ENCODE data around the gene MBLAC1. TPM values are rescaled to one million over a fixed set of nuclear protein-coding genes. Genes with fewer than 3 reads are reported as not detected.

Gene MBLAC1, protein sequence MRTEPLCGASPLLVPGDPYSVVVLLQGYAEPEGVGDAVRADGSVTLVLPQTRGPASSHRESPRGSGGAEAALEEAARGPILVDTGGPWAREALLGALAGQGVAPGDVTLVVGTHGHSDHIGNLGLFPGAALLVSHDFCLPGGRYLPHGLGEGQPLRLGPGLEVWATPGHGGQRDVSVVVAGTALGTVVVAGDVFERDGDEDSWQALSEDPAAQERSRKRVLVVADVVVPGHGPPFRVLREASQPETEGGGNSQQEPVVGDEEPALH
- 2.3 to 3.1 TPM (median 2.7 TPM) in 5 replicates for total RNA-seq (2022; extraction: Qiagen RNA extraction; ENCODE audit: low read depth)

DNA sequence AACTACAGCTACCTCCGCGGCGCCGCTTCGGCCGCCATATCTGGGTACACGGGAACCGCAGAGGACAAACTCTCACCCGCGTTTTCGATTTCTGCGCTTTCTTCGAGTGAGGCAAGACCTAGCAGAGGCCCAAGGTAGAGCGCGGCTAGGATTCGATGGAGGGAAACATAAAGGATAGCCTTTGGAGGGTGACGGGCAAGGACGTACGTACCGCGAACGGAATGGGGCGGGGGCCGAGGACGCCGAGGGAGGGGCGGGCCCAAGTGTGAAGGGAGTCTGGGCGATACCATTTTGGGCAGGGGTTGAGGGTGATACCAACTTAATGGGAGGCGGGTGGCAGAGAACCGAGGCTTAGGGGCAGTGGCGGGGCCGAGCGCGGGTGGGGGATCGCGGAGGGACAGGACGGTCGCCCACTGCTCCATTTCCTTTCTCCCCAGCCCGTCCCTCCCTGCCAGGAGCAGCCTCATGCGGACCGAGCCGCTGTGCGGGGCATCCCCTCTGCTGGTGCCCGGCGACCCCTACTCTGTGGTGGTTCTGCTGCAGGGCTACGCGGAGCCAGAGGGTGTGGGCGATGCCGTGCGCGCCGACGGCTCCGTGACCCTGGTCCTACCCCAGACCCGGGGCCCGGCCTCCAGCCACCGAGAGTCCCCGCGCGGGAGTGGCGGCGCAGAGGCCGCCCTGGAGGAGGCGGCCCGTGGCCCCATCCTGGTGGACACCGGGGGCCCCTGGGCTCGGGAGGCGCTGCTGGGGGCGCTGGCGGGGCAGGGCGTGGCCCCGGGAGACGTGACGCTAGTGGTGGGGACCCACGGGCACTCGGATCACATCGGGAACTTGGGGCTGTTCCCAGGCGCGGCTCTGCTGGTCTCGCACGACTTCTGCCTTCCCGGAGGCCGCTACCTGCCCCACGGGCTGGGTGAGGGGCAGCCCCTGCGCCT is at the start of gene MBLAC1:
TSS of gene MBLAC1 (plus strand) at position 37 of the 935 bp plus-strand sequence. CDS start at position 466, 429 bp downstream.

DNA sequence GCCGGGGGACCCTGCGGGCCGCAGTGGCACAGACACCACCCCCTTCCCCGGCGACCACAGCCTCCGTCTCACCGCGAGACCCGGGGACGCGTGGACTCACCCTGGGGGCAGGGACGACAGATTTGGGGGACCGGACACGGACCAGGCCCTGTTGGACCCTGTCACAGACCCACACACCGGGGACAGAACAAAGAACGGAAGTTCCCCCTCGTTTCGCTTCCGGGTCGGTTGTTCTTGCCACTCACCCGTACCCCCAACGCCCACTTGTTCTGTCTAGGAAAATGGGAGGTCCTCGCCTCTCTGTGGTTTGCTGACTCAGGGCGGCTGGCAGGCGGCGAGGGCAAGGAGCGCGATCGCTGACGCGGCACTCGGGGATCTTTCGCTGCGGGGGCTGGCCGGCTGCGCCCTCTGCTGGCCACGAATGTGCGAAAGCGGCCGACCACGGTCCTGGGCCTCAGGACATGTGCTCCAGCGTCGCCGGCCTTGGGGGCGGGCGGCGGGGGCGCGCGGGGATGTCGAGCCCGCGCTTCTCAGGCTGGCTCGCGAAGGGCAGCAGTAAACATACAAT is 45.1 kb upstream of the MBLAC1 start, which contains the start of gene ZNF3:
TSS of gene ZNF3 (minus strand) at position 189 of the 568 bp plus-strand sequence. CDS start 4,366 bp downstream, outside the sequence.

DNA sequence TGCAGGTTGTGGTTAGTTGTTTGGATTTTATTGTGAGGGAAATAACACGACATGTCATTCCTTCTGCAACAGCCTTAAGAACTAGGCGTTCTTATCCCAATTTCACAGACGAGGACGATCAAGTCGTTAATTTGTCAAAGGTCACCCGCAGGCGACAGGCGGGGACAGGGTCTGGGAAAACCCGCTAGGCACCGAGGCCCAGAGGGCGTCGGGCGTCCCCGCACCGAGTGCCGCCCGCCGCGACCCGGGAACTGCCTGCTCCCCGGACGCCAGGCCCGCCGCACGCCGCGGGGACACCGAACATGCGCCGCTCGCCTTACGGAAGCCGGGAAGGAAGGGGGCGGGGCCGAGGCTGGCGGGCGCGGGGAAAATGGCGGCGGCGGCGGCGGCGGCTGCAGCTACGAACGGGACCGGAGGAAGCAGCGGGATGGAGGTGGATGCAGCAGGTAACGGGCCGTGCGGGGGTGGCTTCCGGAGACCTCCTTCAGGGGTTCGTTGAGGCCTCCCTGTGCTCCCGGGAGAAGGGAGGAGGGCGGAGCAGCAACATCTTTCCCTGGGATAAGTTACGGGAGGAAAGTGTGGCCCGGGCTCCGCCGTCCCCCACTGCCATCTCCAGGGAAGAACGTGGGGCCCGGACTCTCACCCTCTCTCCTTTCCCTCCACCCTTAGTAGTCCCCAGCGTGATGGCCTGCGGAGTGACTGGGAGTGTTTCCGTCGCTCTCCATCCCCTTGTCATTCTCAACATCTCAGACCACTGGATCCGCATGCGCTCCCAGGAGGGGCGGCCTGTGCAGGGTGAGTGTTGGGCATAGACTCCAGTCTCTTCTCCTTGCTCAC is 37.9 kb upstream of the MBLAC1 start, which contains the start of gene COPS6:
TSS of gene COPS6 (plus strand) at position 349 of the 837 bp plus-strand sequence. CDS start at position 371, 22 bp downstream.

DNA sequence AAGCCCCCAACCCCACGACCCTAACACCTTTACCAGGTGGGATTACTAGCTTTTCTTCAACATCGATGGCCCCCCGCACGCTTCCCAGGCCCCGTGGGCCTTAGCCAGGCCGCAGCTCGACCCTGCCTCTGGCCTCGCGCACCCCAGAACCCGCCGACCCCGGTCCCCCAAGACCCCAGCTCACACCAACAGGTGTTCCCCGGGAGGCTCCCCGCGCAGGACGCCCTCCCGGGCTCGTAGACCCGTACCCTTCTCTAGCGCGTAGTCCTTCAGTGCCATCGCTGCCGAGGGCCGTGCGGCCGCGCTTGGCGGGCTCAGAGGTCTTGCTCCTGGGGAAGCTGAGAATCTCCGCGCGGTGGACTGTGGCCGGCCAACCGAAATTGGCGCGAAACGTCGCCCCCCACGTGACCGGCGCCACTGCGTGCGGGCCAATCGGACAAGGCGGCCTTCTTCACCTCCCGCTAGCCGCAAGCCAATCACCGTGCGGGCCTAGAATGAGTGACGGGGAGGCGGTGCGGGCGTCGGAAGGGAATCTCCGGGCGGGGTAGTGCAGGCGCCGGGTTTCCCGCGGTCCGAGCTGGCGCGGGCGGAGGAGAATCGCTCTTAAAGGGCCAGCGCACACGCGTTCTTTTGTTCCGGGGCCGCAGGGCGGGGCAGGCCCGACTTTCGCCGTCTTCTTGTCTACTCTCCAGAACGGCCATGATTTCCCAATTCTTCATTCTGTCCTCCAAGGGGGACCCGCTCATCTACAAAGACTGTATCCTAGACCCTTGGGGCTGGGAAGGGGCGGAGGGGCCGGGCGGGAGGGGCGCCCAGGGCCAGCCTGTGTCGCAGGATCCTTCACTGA is 25.5 kb upstream of the MBLAC1 start, which contains the start of the genes AP4M1 and MCM7:
TSS of gene AP4M1 (plus strand) at position 628 of the 847 bp plus-strand sequence. CDS start at position 700, 72 bp downstream.
TSS of gene MCM7 (minus strand) at position 382 of the 847 bp plus-strand sequence. CDS start at position 279, 103 bp downstream.

DNA sequence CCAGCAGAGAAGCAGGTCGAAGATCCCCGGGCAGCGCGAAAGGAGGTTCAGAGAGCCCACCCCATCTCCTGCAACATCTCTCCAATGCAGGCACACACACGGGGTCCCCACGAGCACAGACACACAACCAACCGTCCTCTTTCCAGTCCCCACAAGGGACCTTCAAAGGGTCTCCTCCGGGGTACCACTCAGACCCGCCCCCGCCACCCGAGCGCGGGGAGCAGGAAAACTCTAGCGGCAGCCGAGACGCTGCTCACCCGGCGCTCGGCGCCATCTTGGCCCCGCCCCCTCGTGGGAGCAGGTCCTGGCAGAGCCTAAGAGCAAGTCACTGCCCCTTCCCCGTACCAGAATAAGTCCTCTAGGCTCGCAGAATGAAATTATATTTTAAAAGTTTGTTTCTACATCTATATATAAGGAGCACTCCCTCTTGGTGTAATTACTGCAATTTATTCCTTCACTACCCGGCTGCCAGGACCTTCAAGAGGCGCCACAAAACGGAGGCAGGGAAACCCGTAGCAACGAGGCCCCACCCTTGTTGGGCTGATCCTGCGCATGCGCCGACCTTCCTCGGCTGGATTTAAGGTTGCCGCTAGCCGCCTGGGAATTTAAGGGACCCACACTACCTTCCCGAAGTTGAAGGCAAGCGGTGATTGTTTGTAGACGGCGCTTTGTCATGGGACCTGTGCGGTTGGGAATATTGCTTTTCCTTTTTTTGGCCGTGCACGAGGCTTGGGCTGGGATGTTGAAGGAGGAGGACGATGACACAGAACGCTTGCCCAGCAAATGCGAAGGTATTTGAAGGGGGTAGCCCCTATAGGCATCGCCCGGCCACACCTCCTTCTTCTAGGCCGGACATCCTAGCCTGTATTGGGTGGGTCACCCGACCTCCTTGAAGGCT is 7.4 kb upstream of the MBLAC1 start, which contains the start of the genes CNPY4 and TAF6:
TSS of gene CNPY4 (plus strand) at position 563 of the 898 bp plus-strand sequence. CDS start at position 674, 111 bp downstream.
TSS of gene TAF6 (minus strand) at position 287 of the 898 bp plus-strand sequence. CDS start 5,149 bp downstream, outside the sequence.

DNA sequence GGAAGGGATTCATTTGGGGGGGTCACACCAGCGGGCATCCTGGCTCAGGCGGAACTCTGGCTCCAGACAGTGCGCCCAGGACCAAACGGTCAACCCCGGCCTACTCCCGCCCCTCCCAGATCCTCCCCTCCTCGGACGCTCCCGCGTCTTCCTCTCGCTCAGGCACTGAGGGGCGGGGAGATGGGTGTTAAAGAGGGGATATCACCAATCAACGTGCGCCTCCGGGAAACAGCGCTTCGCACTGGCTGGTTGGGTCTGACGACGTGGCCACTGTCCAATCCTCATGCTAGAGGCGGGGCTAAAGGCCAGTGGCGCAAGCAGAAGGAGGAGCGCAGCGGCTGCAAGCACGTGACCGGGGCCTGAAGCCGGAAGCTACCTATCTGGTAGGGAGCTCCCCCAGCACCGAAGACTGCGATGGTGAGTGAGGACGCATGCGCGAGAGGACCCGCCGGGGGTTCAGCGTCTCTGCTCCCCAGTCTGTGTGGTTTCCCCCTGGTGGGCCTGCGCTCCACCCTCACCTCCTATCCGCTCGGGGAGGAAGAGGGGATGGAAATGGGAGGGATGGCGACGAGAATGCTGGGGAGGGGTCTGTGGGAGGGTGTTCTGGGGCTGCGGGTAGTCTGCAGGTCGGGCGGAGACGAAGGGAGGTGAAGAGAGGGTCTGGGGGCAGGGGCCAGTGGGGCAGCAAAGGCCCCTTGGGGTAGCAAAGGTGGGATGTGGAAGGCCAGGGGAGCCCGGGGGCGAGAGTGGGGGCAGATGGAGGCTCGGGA is 22.0 kb downstream of the MBLAC1 start, which contains the start of gene LAMTOR4:
TSS of gene LAMTOR4 (plus strand) at position 360 of the 770 bp plus-strand sequence. CDS start at position 415, 55 bp downstream.

DNA sequence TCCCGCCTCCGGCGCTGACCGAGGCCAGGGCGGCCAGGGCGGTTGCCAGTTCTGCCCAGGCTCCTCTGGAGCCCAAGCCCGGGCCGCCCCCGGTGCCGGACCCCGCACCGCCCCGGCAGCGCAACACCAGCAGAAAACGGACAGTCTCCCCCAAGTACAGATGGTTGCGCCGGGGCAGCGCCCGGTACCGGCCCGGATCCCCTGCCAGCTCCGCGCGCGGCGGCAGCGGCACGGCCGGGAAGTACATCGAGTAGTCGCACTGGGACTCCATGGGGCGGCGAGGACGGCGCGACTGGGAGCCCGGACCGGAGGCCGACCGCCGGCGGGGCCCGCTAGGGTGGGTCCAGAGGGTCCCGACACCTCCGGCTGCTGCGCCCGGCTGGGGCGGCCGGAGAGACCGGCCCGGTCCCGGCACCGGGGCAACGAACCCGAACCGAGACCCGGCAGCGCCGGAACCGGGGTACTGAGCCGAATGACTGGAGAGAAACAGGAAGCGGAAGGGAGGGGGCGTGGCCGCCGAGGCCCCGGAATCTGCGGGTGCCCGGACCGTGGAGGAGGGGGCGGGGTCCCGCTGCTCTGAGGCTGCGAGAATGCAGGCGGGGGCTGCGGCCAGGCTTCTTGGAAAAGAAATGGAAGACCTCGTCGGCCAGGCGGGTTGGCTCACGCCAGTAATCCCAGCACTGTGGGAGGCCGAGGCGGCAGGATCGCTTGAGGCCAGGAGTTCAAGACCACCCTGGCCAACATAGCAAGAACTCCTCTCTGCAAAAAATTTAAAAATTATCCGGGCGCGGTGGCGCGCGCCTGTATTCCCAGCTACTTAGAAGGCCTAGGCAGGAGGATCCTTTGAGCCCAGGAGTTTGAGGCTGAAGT is 31.7 kb downstream of the MBLAC1 start, which contains the start of gene TRAPPC14:
TSS of gene TRAPPC14 (minus strand) at position 495 of the 870 bp plus-strand sequence. CDS start at position 271, 224 bp downstream.

DNA sequence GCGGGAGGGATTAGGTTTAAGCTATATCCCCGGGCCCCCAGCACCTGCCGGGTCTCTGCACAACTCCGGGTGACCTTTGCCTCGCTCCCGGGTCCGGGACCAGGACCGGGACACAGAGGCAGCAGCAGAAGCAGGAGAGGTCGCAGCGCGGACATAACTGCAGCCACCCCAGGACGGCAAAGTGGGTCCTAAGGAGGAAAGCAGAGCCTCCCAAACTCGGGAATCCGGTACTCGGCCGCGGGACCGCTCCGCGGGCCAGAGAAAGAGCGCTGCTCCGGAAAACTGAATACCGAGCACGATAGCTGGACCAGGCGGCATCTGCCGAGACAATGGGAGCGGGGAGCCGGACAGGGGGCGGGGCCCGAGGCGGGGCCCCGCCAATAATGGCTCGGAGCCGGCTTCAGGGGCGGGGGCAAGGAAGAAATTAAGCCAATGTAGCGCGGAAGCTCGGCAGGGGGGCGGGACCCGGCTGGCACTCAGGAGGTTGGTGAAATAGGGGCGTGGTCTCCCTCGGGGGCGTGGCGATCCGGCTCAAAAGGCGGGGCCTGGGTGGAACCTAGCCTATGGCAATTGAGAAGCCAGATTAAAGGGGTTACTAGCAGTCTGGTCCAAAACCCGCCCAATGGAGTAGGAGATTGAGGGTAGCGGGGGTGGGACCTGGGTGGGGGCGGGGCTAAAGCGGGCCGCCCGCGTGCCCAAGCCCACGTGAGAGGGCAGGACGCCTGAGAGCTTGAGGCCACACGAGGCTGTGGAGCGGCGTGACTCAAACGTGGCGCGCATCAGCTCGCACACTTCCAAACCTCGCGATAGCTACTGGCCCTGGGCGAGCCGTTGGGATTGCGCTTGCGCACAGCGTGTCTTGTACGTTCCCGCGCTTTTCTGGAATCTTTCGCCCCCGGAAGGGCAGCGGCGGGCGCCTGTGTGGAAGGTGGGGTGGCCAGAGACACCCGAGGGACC is 50.6 kb downstream of the MBLAC1 start, which contains the start of the genes GPC2 and STAG3:
TSS of gene GPC2 (minus strand) at position 337 of the 957 bp plus-strand sequence. CDS start at position 155, 182 bp downstream.
TSS of gene STAG3 (plus strand) at position 874 of the 957 bp plus-strand sequence. CDS start 2,639 bp downstream, outside the sequence.

Other genes with a start within 250 kb of the MBLAC1 start
- not detected in 5 replicates for gene OR2AE1, start 249.9 kb upstream of the MBLAC1 start, total RNA-seq (2022; extraction: Qiagen RNA extraction; ENCODE audit: low read depth)
- gene TRIM4, start 207.4 kb upstream of the MBLAC1 start, total RNA-seq (2022; extraction: Qiagen RNA extraction; ENCODE audit: low read depth) = 25.4 to 29.5 TPM (median 27.3 TPM) in 5 replicates
- gene GJC3, start 197.3 kb upstream of the MBLAC1 start, total RNA-seq (2022; extraction: Qiagen RNA extraction; ENCODE audit: low read depth) = 0.09 to 0.18 TPM (median 0.13 TPM) in 4 of 5 replicates, not detected in the other
- 0.23 TPM in 1 of 5 replicates, not detected in the others for gene AZGP1, start 150.9 kb upstream of the MBLAC1 start, total RNA-seq (2022; extraction: Qiagen RNA extraction; ENCODE audit: low read depth)
- 8.0 to 12.2 TPM (median 10.6 TPM) in 5 replicates for gene ZKSCAN1, start 111.4 kb upstream of the MBLAC1 start, total RNA-seq (2022; extraction: Qiagen RNA extraction; ENCODE audit: low read depth)
- 9.5 to 11.9 TPM (median 9.9 TPM) in 5 replicates for gene ZSCAN21, start 77.2 kb upstream of the MBLAC1 start, total RNA-seq (2022; extraction: Qiagen RNA extraction; ENCODE audit: low read depth)
- gene ZNF3, start 45.2 kb upstream of the MBLAC1 start, total RNA-seq (2022; extraction: Qiagen RNA extraction; ENCODE audit: low read depth) = 19.1 to 27.5 TPM (median 22.3 TPM) in 5 replicates
- 169 to 186 TPM (median 179 TPM) in 5 replicates for gene COPS6, start 38.0 kb upstream of the MBLAC1 start, total RNA-seq (2022; extraction: Qiagen RNA extraction; ENCODE audit: low read depth)
- gene MCM7, start 25.6 kb upstream of the MBLAC1 start, total RNA-seq (2022; extraction: Qiagen RNA extraction; ENCODE audit: low read depth) = 236 to 264 TPM (median 254 TPM) in 5 replicates
- gene AP4M1, start 25.3 kb upstream of the MBLAC1 start, total RNA-seq (2022; extraction: Qiagen RNA extraction; ENCODE audit: low read depth) = 13.8 to 17.6 TPM (median 15.3 TPM) in 5 replicates
- gene TAF6, start 7.6 kb upstream of the MBLAC1 start, total RNA-seq (2022; extraction: Qiagen RNA extraction; ENCODE audit: low read depth) = 54.0 to 75.4 TPM (median 65.5 TPM) in 5 replicates
- gene CNPY4, start 7.3 kb upstream of the MBLAC1 start, total RNA-seq (2022; extraction: Qiagen RNA extraction; ENCODE audit: low read depth) = 8.6 to 13.2 TPM (median 11.4 TPM) in 5 replicates
- 163 to 183 TPM (median 169 TPM) in 5 replicates for gene LAMTOR4, start 22.0 kb downstream of the MBLAC1 start, total RNA-seq (2022; extraction: Qiagen RNA extraction; ENCODE audit: low read depth)
- 9.6 to 15.3 TPM (median 14.0 TPM) in 5 replicates for gene TRAPPC14, start 31.8 kb downstream of the MBLAC1 start, total RNA-seq (2022; extraction: Qiagen RNA extraction; ENCODE audit: low read depth)
- gene GAL3ST4, start 41.6 kb downstream of the MBLAC1 start, total RNA-seq (2022; extraction: Qiagen RNA extraction; ENCODE audit: low read depth) = 0.10 to 0.26 TPM (median 0.18 TPM) in 4 of 5 replicates, not detected in the other
- 0.70 to 1.4 TPM (median 1.2 TPM) in 5 replicates for gene GPC2, start 50.4 kb downstream of the MBLAC1 start, total RNA-seq (2022; extraction: Qiagen RNA extraction; ENCODE audit: low read depth)
- gene STAG3, start 51.0 kb downstream of the MBLAC1 start, total RNA-seq (2022; extraction: Qiagen RNA extraction; ENCODE audit: low read depth) = 0.08 to 0.27 TPM (median 0.14 TPM) in 4 of 5 replicates, not detected in the other
- not detected in 5 replicates for gene PVRIG, start 93.0 kb downstream of the MBLAC1 start, total RNA-seq (2022; extraction: Qiagen RNA extraction; ENCODE audit: low read depth)
- gene SPDYE3, start 180.7 kb downstream of the MBLAC1 start, total RNA-seq (2022; extraction: Qiagen RNA extraction; ENCODE audit: low read depth) = not detected in 5 replicates
- gene PILRB, start 231.2 kb downstream of the MBLAC1 start, total RNA-seq (2022; extraction: Qiagen RNA extraction; ENCODE audit: low read depth) = 20.2 to 38.1 TPM (median 31.9 TPM) in 5 replicates
- 3.4 to 5.8 TPM (median 5.2 TPM) in 5 replicates for gene PILRA, start 246.5 kb downstream of the MBLAC1 start, total RNA-seq (2022; extraction: Qiagen RNA extraction; ENCODE audit: low read depth)